HG02642 (cell line): ENCODE results near the gene CTRB2.
"Not testable (repeated sequence)": the region's sequence is repeated elsewhere in the genome, so short reads cannot be mapped to it uniquely, and the experiment has no call there.

Experiments used
- ATAC-seq: cut with Tn5 transposase; IDR thresholded peaks from one replicate; pipeline ENCODE4 v1.9.1; 2021; ENCODE audit warnings: mild to moderate bottlenecking; ENCODE audit not compliant: unreplicated experiment, poor library complexity

The CTRB2 gene

GRCh38 chr16:75208861-75209505, 2.0 kb upstream of the CTRB2 start:
- no peak for ATAC-seq

- ATAC-seq = no peak
Observed at GRCh38 chr16:75208242-75208825, 1.4 kb upstream of the CTRB2 start.

- ATAC-seq = no peak
Observed at GRCh38 chr16:75207831-75208230, 870 bp upstream of the CTRB2 start.

- not testable (repeated sequence) for ATAC-seq
Observed at GRCh38 chr16:75205961-75206748, 806 bp downstream of the CTRB2 start.

GRCh38 chr16:75205438-75205837, 1.5 kb downstream of the CTRB2 start:
- ATAC-seq = not testable (repeated sequence)

- not testable (repeated sequence) for ATAC-seq
Observed at GRCh38 chr16:75204905-75205304, 2.1 kb downstream of the CTRB2 start.

- no peak for ATAC-seq
Observed at GRCh38 chr16:75204410-75204758, 2.6 kb downstream of the CTRB2 start.

- no peak for ATAC-seq
Observed at GRCh38 chr16:75203667-75204409, 3.1 kb downstream of the CTRB2 start.

GRCh38 chr16:75203096-75203495, 3.9 kb downstream of the CTRB2 start:
- ATAC-seq = no peak

GRCh38 chr16:75202069-75202590, 4.8 kb downstream of the CTRB2 start:
- ATAC-seq = no peak

- ATAC-seq = no peak
Observed at GRCh38 chr16:75198135-75198600, 8.8 kb downstream of the CTRB2 start.

GRCh38 chr16:75197522-75198134, 9.3 kb downstream of the CTRB2 start:
- ATAC-seq = no peak

GRCh38 chr16:75196836-75197235, 10.1 kb downstream of the CTRB2 start:
- ATAC-seq = no peak

GRCh38 chr16:75195811-75196790, 10.9 kb downstream of the CTRB2 start:
- no peak for ATAC-seq

- no peak for ATAC-seq
Observed at GRCh38 chr16:75193730-75194444, 13.1 kb downstream of the CTRB2 start.

GRCh38 chr16:75193265-75193650, 13.7 kb downstream of the CTRB2 start:
- no peak for ATAC-seq

GRCh38 chr16:75192606-75193264, 14.2 kb downstream of the CTRB2 start:
- no peak for ATAC-seq
